Stomach smooth muscle (tissue), 2 donors: ENCODE results near the gene MEIS1.

Experiments used
- H3K27ac ChIP-seq: one replicate; pipeline ENCODE4 v1.7.0; 2013; ENCODE audit warnings: mild to moderate bottlenecking, low read length, inconsistent platforms
- H3K27me3 ChIP-seq, 2 donors: one replicate each; pipeline ENCODE4 v1.7.0; 2013; ENCODE audit warnings: low read length in 2 of 2; ENCODE audit not compliant: insufficient read depth in 2 of 2, control insufficient read depth in 1 of 2
- H3K36me3 ChIP-seq, 2 donors: one replicate each; pipeline ENCODE4 v1.7.0; 2013; ENCODE audit warnings: low read length in 2 of 2; ENCODE audit not compliant: control insufficient read depth in 2 of 2, insufficient read depth in 2 of 2
- H3K4me1 ChIP-seq: one replicate; pipeline ENCODE4 v1.7.0; 2013; ENCODE audit warnings: low read length; ENCODE audit not compliant: control insufficient read depth, insufficient read depth
- H3K4me3 ChIP-seq, 2 donors: one replicate each; pipeline ENCODE4 v1.7.0; 2013; ENCODE audit warnings: low read length in 2 of 2
- H3K9ac ChIP-seq, 2 donors: one replicate each; pipeline ENCODE4 v1.7.0; 2013; ENCODE audit warnings: low read length in 2 of 2, mild to moderate bottlenecking in 1 of 2
- H3K9me3 ChIP-seq, 2 donors: one replicate each; pipeline ENCODE4 v1.7.0; 2013; ENCODE audit warnings: low read length in 2 of 2; ENCODE audit not compliant: control insufficient read depth in 2 of 2
- donor health status: healthy.
- donor health status: Pancreatic carcinoma.

The MEIS1 gene

DNA sequence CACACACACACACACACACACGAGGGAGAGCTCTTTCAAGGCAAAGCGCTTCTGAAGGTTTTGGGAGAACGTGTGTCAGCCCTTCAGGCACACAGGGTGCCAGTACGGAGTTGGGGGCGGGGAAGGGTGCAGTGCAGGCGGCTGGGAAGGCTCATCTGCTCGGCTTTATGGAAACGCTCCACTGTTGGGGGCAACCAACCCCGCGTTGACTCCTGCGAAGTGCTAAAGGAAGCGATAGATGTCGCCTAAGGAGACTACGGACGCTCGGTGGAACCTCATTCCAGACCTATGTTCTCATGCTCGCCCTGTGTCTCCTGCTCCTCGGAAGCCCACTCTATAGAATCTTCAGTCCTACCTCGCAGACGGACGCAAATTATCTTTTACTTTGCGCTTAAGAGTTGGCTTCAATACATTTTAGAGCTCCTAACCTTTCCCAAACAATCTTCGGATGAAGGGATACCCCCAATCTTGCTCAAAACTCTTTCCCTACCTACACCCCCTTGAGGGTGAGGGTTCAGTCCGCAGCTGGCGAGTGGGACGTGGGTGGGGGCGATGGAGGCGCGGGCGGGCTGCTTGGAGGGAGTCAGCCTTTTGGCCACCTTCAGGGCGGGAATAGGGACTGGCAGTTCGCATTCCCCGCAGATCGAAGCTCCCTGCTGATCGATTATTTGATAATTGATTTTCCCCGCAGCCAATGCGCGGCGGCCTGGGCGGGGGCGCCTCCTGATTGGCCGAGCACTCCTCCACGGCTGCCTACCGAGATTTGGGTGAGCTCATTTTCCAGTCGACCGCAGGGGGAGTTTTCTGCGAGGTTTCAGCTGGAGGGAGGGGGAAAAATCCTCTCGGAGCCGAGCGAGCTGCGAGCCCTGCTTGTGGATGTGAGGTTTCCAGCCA, 1.9 kb upstream of the MEIS1 start:
- Histone ChIP-seq H3K4me3 (peak overlapping the region; percentile 61 to 95), H3K27ac (peak overlapping the region; percentile 97), H3K9me3 (no peaks in the 10 kb centered on the region), H3K27me3 (no peaks in the 10 kb centered on the region), H3K4me1 (peaks cover 18% of the 10 kb centered on the region), H3K9ac (peak overlapping the region; percentile 93 to 95), H3K36me3 (peaks cover 5 to 6% of the 10 kb centered on the region in 2 donors)

DNA sequence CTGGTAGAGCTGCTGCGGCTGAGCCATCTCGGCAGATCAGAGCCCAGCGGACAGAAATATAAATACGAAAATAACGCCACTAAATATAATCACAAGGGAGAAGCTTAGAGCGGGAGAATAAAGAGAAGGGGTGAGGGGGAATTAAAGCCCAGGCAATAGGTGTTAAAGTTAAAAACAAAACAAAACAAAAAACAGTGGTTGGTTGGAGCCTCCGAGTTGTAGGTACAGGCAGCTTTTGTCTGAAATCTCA, 1.3 kb upstream of the MEIS1 start:
- Histone ChIP-seq H3K36me3 (peaks cover 9 to 10% of the 10 kb centered on the region in 2 donors), H3K9me3 (no peaks in the 10 kb centered on the region), H3K27ac (peak overlapping the region; percentile 97), H3K4me1 (peaks cover 18% of the 10 kb centered on the region), H3K27me3 (no peaks in the 10 kb centered on the region), H3K9ac (peak overlapping the region; percentile 93 to 95), H3K4me3 (peak overlapping the region; percentile 61 to 95)

DNA sequence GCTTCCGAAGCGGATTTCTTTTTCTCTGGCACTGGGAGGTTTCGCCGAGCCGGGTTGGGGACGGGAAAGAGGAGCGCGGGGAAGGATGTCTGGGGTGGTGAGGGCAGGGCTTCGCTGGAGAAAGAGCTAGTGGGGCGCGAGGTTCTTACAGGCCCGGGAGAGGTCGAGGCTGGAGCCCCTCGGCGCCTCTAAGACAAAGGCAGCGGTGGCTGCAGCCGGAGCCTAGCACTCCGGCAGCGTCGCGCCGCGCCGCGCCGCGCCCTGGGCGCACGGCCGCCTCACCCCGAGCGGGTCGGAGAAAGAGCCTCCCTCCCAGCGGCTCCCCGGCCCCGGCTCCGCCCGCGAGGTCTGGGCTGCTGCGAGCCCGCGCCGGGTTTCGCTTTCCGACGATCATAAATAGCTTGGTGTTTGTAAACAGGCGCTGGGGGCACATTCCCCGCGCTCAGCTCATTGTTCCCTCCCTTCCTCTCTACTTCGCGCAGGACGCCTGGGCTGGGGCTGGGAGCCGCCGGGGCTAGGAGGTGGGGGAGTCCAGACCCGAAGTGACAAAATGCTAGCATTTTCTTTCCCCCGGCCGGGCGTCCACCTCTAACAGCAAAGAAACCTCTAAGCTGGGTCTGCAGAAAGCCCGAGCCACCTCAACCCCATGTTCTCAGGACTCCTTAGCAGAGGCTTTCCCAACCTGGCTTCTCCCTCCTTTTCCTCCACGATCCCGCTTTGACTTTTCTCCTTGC, 813 bp upstream of the MEIS1 start:
- H3K27ac ChIP-seq: peak overlapping the region; percentile 97
- peaks cover 15% of the 10 kb centered on the region for H3K4me1 ChIP-seq
- no peaks in the 10 kb centered on the region for H3K27me3 ChIP-seq
- H3K36me3 ChIP-seq: peaks cover 9 to 11% of the 10 kb centered on the region in 2 donors
- peak overlapping the region; percentile 61 to 95 for H3K4me3 ChIP-seq
- no peaks in the 10 kb centered on the region for H3K9me3 ChIP-seq
- H3K9ac ChIP-seq: peak overlapping the region; percentile 93 to 95

DNA sequence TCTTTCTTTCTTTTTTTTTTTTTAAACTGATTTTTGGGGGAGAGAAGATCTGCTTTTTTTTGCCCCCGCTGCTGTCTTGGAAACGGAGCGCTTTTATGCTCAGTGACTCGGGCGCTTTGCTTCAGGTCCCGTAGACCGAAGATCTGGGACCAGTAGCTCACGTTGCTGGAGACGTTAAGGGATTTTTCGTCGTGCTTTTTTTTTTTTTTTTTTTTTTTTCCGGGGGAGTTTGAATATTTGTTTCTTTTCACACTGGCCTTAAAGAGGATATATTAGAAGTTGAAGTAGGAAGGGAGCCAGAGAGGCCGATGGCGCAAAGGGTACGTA, 587 bp downstream of the MEIS1 start:
- Histone ChIP-seq H3K27me3 (no peaks in the 10 kb centered on the region), H3K4me1 (peaks cover 17% of the 10 kb centered on the region), H3K4me3 (peak overlapping the region; percentile 61 to 95), H3K36me3 (peaks cover 17 to 19% of the 10 kb centered on the region in 2 donors), H3K9ac (peak overlapping the region; percentile 93 to 95), H3K27ac (peak overlapping the region; percentile 97), H3K9me3 (no peaks in the 10 kb centered on the region)

DNA sequence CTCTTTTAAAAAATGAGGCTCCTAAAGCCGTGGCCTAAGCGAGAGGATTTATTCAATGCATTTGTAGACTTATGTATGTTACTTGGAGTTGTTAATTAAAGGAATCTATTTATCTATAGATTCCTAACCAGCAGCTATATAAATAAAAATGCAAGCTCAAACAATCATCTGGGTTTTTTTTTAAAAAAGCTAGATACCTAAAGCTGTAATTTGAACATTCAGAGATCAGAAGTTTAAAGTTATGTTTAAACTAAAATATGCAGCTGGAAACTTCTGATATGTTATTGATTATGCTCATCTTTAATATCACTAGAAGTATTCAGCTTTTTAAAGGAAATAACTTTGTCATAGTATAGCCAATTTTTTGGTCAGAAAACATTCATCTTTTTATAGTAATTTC, 1.0 kb downstream of the MEIS1 start:
- Histone ChIP-seq H3K4me3 (peak overlapping the region; percentile 61 to 95), H3K4me1 (peaks cover 15% of the 10 kb centered on the region), H3K27ac (peak overlapping the region; percentile 97), H3K9ac (peak overlapping the region; percentile 93 to 95), H3K9me3 (no peaks in the 10 kb centered on the region), H3K27me3 (no peaks in the 10 kb centered on the region), H3K36me3 (peaks cover 17 to 19% of the 10 kb centered on the region in 2 donors)

DNA sequence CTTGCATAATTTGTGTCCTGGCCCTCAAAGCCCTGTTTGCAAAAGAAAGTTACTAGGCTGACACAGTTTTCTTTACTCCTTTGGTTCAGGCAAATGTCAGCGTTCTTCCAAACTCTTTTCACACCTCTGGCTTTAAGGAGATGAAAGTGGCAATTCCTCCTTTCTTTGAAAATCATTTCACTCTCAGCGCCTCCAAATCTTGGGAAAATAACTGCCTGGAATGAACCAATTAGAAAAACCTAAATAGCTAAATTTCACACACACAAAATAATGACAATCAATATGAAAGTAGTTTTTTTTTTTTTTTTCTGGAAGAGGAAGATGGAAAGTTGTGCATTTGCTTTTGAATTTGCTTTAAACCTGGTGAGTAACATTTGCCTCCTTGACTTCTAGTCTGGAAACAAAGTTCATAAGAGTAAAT, 1.7 kb downstream of the MEIS1 start:
- peak overlapping the region; percentile 97 for H3K27ac ChIP-seq
- peaks cover 21% of the 10 kb centered on the region in 2 donors for H3K36me3 ChIP-seq
- peaks cover 15% of the 10 kb centered on the region for H3K4me1 ChIP-seq
- H3K9me3 ChIP-seq: no peaks in the 10 kb centered on the region
- peak overlapping the region; percentile 61 to 95 for H3K4me3 ChIP-seq
- no peaks in the 10 kb centered on the region for H3K27me3 ChIP-seq
- peak overlapping the region; percentile 93 to 95 for H3K9ac ChIP-seq

DNA sequence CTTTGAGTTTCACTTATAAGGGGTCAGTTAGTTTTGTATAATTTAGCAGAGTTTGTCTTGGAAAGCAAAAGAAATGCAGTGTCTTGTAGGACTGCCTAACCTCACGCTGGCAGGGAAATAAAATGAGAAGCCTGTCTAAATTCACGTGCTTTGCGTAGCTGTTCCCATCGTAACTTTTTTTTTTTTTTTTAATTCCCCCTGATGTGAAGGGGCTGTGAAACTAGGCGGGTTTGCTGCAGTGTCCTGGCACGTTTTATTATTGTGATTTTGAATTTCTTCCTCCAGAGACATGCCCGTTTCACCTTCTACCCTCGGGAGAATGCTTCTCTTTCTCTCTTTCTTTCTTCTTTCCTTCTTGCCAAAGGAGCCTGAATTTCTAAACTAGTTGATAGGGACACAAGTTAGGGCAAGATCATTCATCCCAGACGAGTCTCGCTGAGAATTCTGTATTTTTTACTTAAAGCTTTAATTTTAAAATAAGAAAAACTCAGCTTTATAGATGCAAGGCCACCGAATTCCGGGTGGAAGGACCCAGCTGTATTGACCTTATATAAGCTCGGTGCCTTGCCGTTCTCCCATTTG, 2.3 kb downstream of the MEIS1 start:
- Histone ChIP-seq H3K9ac (peak overlapping the region; percentile 93 to 95), H3K27ac (peak overlapping the region; percentile 97), H3K4me1 (peaks cover 15% of the 10 kb centered on the region), H3K36me3 (peaks cover 21 to 22% of the 10 kb centered on the region in 2 donors), H3K27me3 (no peaks in the 10 kb centered on the region), H3K9me3 (no peaks in the 10 kb centered on the region), H3K4me3 (peak overlapping the region; percentile 61 to 95)

DNA sequence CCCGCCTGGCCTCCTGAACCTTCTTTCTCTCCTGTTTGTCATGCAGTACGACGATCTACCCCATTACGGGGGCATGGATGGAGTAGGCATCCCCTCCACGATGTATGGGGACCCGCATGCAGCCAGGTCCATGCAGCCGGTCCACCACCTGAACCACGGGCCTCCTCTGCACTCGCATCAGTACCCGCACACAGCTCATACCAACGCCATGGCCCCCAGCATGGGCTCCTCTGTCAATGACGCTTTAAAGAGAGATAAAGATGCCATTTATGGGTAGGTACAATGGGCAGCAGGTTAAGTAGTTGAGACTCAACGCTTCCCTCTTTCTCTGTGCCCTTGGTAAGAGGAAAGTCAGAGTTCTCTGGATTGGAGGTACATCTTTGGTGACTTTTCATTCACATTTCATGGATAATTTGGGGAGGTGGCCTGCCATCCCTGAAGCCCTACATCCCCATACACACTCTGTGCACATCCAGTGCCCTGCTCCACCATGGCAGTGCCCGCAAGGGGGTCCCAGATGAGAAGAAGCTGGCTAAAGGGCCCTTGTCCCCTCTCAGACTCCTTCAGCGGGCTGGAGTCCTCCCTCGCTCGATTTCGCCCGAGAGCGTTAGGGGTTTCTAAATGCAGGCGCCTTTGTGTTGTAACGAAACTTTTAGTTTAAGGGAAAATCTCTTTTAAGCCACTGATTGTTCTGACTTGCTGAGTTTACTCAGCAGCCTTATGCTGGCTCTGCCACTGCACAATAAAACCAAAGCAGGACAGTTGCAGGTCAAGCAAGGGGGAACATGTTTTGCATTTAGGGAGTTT, 3.0 kb downstream of the MEIS1 start:
- Histone ChIP-seq H3K27ac (peak overlapping the region; percentile 97), H3K9ac (peak overlapping the region; percentile 93 to 95), H3K9me3 (no peaks in the 10 kb centered on the region), H3K4me3 (peak overlapping the region; percentile 61 to 95), H3K27me3 (no peaks in the 10 kb centered on the region), H3K4me1 (peaks cover 11% of the 10 kb centered on the region), H3K36me3 (peaks cover 21 to 25% of the 10 kb centered on the region in 2 donors)

DNA sequence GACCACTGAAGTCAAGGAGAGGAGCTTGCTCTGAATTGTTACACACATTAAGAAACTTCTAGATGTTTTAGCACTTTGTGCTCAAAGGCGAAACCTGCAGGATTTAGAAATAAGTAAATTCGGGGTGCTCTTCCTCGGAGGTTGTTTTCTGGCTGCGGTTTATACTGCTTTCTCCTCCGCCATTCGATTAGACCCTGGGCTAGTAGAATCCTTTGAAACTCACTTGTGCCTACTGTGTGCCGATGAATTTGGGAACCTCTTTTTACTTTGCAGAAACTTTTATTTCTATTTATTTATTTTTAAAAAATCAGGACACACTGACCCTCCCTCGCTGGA, 3.5 kb downstream of the MEIS1 start:
- H3K27ac ChIP-seq: peak overlapping the region; percentile 97
- peaks cover 8% of the 10 kb centered on the region for H3K4me1 ChIP-seq
- no peaks in the 10 kb centered on the region for H3K27me3 ChIP-seq
- H3K9me3 ChIP-seq: no peaks in the 10 kb centered on the region
- peak overlapping the region; percentile 61 to 95 for H3K4me3 ChIP-seq
- peak overlapping the region; percentile 93 to 95 for H3K9ac ChIP-seq
- H3K36me3 ChIP-seq: peaks cover 21 to 25% of the 10 kb centered on the region in 2 donors
